ENCODE measurements around the gene CREB3L2.

CREB3L2 gene

GRCh38 chr7:137992550-137993394, 9.1 kb downstream of the CREB3L2 start:
- H3K9me3 ChIP-seq (ENCODE audit: control insufficient read depth in 5 of 5, low read length in 5 of 5) = no peaks in the 10 kb centered on the region
- H3K4me1 ChIP-seq (ENCODE audit: control insufficient read depth in 5 of 5, insufficient read depth in 5 of 5, low read length in 5 of 5) = peaks cover 12 to 83% (median 77%) of the 10 kb centered on the region in 5 donors
- H3K9ac ChIP-seq (ENCODE audit: low read length in 5 of 5) = peak overlapping the region; percentile 4 to 83 (median 40)
- H3K27me3 ChIP-seq (ENCODE audit: control insufficient read depth in 5 of 5, insufficient read depth in 4 of 5, low read length in 5 of 5) = no peaks in the 10 kb centered on the region
- peak overlapping the region; percentile 97 for H3K27ac ChIP-seq (ENCODE audit: low read depth, low read length)
- no peaks in the 10 kb centered on the region for H3K36me3 ChIP-seq (ENCODE audit: control insufficient read depth in 5 of 5, insufficient read depth in 5 of 5, low read length in 5 of 5)
- peak overlapping the region; percentile 4 to 36 (median 12) for H3K4me3 ChIP-seq (ENCODE audit: low read depth in 1 of 5, low read length in 5 of 5)

DNA sequence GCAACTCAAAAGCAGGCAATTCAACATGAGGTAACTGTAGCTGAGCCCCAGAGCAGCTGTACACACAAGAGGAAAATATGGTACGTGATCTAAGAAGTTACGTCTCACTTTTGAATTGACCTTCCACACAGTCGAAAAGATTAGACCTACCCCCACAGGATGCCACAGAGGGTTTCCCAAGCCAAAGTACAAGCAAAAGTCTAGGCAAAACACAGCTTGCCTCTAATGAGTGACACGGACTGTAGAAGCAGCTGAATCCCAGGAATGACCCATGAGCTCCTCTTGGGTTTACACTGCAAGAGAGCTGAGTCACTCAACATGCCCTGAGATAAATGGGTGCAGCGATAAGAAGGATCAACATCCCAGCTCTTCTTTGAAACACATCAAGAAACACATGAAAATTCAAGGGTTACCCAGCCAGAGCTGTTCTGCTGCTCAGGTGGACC, 9.8 kb downstream of the CREB3L2 start:
- H3K27ac ChIP-seq (ENCODE audit: low read depth, low read length) = peak overlapping the region; percentile 97
- no peaks in the 10 kb centered on the region for H3K27me3 ChIP-seq (ENCODE audit: control insufficient read depth in 5 of 5, insufficient read depth in 4 of 5, low read length in 5 of 5)
- peak overlapping the region in 4 of 5 donors; percentile 6 to 36 (median 14) for H3K4me3 ChIP-seq (ENCODE audit: low read depth in 1 of 5, low read length in 5 of 5)
- peaks cover 12 to 87% (median 77%) of the 10 kb centered on the region in 5 donors for H3K4me1 ChIP-seq (ENCODE audit: control insufficient read depth in 5 of 5, insufficient read depth in 5 of 5, low read length in 5 of 5)
- no peaks in the 10 kb centered on the region for H3K36me3 ChIP-seq (ENCODE audit: control insufficient read depth in 5 of 5, insufficient read depth in 5 of 5, low read length in 5 of 5)
- H3K9me3 ChIP-seq (ENCODE audit: control insufficient read depth in 5 of 5, low read length in 5 of 5) = no peaks in the 10 kb centered on the region
- H3K9ac ChIP-seq (ENCODE audit: low read length in 5 of 5) = peak overlapping the region in 4 of 5 donors; percentile 3 to 70 (median 5)

DNA sequence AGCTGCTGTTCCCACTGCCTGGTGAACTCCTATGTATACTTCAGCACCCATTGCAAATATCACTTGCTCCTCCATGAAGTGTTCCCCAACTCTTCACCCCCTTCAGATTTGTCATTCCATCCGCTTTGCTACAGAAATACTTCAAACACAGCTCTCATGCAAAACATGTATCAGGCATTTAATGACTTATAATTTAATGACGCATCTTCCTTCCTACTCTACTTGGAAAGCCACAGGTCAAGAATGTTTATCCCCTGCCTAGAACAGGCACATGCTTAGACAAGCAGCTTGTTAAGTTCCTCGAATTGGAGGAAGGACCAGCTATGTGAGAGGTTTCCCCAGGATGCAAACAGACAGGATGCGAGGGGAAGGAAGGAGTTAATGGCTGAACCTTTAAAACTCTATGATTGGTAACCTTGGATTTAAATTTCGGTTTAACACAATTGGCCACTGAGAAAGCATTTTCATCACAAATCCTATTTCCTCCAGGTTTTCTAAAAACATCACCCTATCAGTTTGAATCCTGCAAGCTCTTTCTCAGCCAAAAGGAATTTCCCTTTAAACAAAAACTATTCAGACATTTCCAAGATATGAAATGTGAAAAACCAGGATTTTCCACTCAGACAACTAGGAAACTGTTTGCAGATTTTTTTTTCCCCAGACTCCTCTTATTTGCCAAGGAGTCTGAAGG, 11.5 kb downstream of the CREB3L2 start:
- peak overlapping the region in 1 of 5 donors; percentile 49 for H3K4me3 ChIP-seq (ENCODE audit: low read depth in 1 of 5, low read length in 5 of 5)
- H3K36me3 ChIP-seq (ENCODE audit: control insufficient read depth in 5 of 5, insufficient read depth in 5 of 5, low read length in 5 of 5) = no peaks in the 10 kb centered on the region
- peak overlapping the region; percentile 97 for H3K27ac ChIP-seq (ENCODE audit: low read depth, low read length)
- no peak overlapping the region for H3K9ac ChIP-seq (ENCODE audit: low read length in 5 of 5)
- no peaks in the 10 kb centered on the region for H3K27me3 ChIP-seq (ENCODE audit: control insufficient read depth in 5 of 5, insufficient read depth in 4 of 5, low read length in 5 of 5)
- no peaks in the 10 kb centered on the region for H3K9me3 ChIP-seq (ENCODE audit: control insufficient read depth in 5 of 5, low read length in 5 of 5)
- H3K4me1 ChIP-seq (ENCODE audit: control insufficient read depth in 5 of 5, insufficient read depth in 5 of 5, low read length in 5 of 5) = peaks cover 16 to 83% (median 74%) of the 10 kb centered on the region in 5 donors

GRCh38 chr7:137989590-137989989, 12.3 kb downstream of the CREB3L2 start:
- Histone ChIP-seq H3K36me3 (ENCODE audit: control insufficient read depth in 5 of 5, insufficient read depth in 5 of 5, low read length in 5 of 5) (no peaks in the 10 kb centered on the region), H3K27ac (ENCODE audit: low read depth, low read length) (peak overlapping the region; percentile 97), H3K9ac (ENCODE audit: low read length in 5 of 5) (peak overlapping the region in 2 of 5 donors; percentile 30 to 33), H3K9me3 (ENCODE audit: control insufficient read depth in 5 of 5, low read length in 5 of 5) (no peaks in the 10 kb centered on the region), H3K4me3 (ENCODE audit: low read depth in 1 of 5, low read length in 5 of 5) (no peak overlapping the region), H3K27me3 (ENCODE audit: control insufficient read depth in 5 of 5, insufficient read depth in 4 of 5, low read length in 5 of 5) (no peaks in the 10 kb centered on the region), H3K4me1 (ENCODE audit: control insufficient read depth in 5 of 5, insufficient read depth in 5 of 5, low read length in 5 of 5) (peaks cover 20 to 87% (median 79%) of the 10 kb centered on the region in 5 donors)

DNA sequence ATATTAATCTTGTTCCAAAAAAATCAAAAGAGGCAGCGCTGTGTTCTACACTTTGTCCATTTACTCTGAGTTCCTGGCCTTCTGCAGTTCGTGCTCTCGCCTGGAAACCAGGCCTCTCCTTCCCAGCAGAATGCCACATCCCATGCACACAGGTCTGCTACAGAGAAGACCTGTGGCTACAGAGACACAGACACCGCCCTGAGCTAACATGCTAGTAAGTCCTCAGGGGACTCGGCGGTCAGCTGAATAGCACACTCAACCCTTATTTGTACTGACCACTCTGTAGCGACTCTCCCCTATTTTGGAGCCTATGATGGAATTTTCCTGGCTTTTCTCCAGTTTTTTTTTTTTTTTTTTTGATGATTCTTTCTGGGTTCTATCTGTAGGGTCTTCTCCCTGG, 12.8 kb downstream of the CREB3L2 start:
- peak overlapping the region; percentile 97 for H3K27ac ChIP-seq (ENCODE audit: low read depth, low read length)
- no peaks in the 10 kb centered on the region for H3K36me3 ChIP-seq (ENCODE audit: control insufficient read depth in 5 of 5, insufficient read depth in 5 of 5, low read length in 5 of 5)
- H3K27me3 ChIP-seq (ENCODE audit: control insufficient read depth in 5 of 5, insufficient read depth in 4 of 5, low read length in 5 of 5) = no peaks in the 10 kb centered on the region
- no peaks in the 10 kb centered on the region for H3K9me3 ChIP-seq (ENCODE audit: control insufficient read depth in 5 of 5, low read length in 5 of 5)
- peak overlapping the region in 2 of 5 donors; percentile 30 to 33 for H3K9ac ChIP-seq (ENCODE audit: low read length in 5 of 5)
- peak overlapping the region in 1 of 5 donors; percentile 4 for H3K4me3 ChIP-seq (ENCODE audit: low read depth in 1 of 5, low read length in 5 of 5)
- peaks cover 22 to 90% (median 82%) of the 10 kb centered on the region in 5 donors for H3K4me1 ChIP-seq (ENCODE audit: control insufficient read depth in 5 of 5, insufficient read depth in 5 of 5, low read length in 5 of 5)

GRCh38 chr7:137987968-137988367, 13.9 kb downstream of the CREB3L2 start:
- peak overlapping the region; percentile 65 for H3K27ac ChIP-seq (ENCODE audit: low read depth, low read length)
- peak overlapping the region in 1 of 5 donors; percentile 21 for H3K9ac ChIP-seq (ENCODE audit: low read length in 5 of 5)

GRCh38 chr7:137987563-137987962, 14.3 kb downstream of the CREB3L2 start:
- peaks cover 24 to 87% (median 80%) of the 10 kb centered on the region in 5 donors for H3K4me1 ChIP-seq (ENCODE audit: control insufficient read depth in 5 of 5, insufficient read depth in 5 of 5, low read length in 5 of 5)
- H3K9me3 ChIP-seq (ENCODE audit: control insufficient read depth in 5 of 5, low read length in 5 of 5) = no peaks in the 10 kb centered on the region
- H3K36me3 ChIP-seq (ENCODE audit: control insufficient read depth in 5 of 5, insufficient read depth in 5 of 5, low read length in 5 of 5) = no peaks in the 10 kb centered on the region
- H3K27ac ChIP-seq (ENCODE audit: low read depth, low read length) = peak overlapping the region; percentile 65
- no peaks in the 10 kb centered on the region for H3K27me3 ChIP-seq (ENCODE audit: control insufficient read depth in 5 of 5, insufficient read depth in 4 of 5, low read length in 5 of 5)
- no peak overlapping the region for H3K4me3 ChIP-seq (ENCODE audit: low read depth in 1 of 5, low read length in 5 of 5)
- H3K9ac ChIP-seq (ENCODE audit: low read length in 5 of 5) = peak overlapping the region in 1 of 5 donors; percentile 5

More at GRCh38 chr7:137987968-137988367, 13.9 kb downstream of the CREB3L2 start:
- H3K36me3 ChIP-seq (ENCODE audit: control insufficient read depth in 5 of 5, insufficient read depth in 5 of 5, low read length in 5 of 5) = no peaks in the 10 kb centered on the region
- no peaks in the 10 kb centered on the region for H3K27me3 ChIP-seq (ENCODE audit: control insufficient read depth in 5 of 5, insufficient read depth in 4 of 5, low read length in 5 of 5)
- H3K4me1 ChIP-seq (ENCODE audit: control insufficient read depth in 5 of 5, insufficient read depth in 5 of 5, low read length in 5 of 5) = peaks cover 27 to 90% (median 84%) of the 10 kb centered on the region in 5 donors
- no peaks in the 10 kb centered on the region for H3K9me3 ChIP-seq (ENCODE audit: control insufficient read depth in 5 of 5, low read length in 5 of 5)
- no peak overlapping the region for H3K4me3 ChIP-seq (ENCODE audit: low read depth in 1 of 5, low read length in 5 of 5)

DNA sequence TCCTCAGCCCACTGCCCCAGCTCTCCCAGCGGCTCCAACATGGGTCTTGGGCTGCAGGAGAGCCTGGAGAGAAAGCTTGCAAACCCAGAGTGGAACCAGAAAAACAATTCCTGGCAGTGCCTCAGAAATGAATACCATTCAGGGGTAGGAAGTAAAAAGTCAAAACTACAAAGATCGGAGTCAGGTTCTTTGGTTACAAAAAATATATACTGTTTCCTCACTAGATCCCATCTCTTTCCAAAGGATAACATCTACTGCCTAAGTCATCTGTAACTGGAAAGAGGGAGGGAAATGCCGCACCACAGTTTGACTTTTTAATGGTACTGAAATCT, 14.9 kb downstream of the CREB3L2 start:
- H3K27me3 ChIP-seq (ENCODE audit: control insufficient read depth in 5 of 5, insufficient read depth in 4 of 5, low read length in 5 of 5) = no peaks in the 10 kb centered on the region
- H3K4me3 ChIP-seq (ENCODE audit: low read depth in 1 of 5, low read length in 5 of 5) = no peak overlapping the region
- H3K4me1 ChIP-seq (ENCODE audit: control insufficient read depth in 5 of 5, insufficient read depth in 5 of 5, low read length in 5 of 5) = peaks cover 18 to 81% (median 76%) of the 10 kb centered on the region in 5 donors
- peak overlapping the region; percentile 65 for H3K27ac ChIP-seq (ENCODE audit: low read depth, low read length)
- no peaks in the 10 kb centered on the region for H3K9me3 ChIP-seq (ENCODE audit: control insufficient read depth in 5 of 5, low read length in 5 of 5)
- no peaks in the 10 kb centered on the region for H3K36me3 ChIP-seq (ENCODE audit: control insufficient read depth in 5 of 5, insufficient read depth in 5 of 5, low read length in 5 of 5)
- H3K9ac ChIP-seq (ENCODE audit: low read length in 5 of 5) = no peak overlapping the region

DNA sequence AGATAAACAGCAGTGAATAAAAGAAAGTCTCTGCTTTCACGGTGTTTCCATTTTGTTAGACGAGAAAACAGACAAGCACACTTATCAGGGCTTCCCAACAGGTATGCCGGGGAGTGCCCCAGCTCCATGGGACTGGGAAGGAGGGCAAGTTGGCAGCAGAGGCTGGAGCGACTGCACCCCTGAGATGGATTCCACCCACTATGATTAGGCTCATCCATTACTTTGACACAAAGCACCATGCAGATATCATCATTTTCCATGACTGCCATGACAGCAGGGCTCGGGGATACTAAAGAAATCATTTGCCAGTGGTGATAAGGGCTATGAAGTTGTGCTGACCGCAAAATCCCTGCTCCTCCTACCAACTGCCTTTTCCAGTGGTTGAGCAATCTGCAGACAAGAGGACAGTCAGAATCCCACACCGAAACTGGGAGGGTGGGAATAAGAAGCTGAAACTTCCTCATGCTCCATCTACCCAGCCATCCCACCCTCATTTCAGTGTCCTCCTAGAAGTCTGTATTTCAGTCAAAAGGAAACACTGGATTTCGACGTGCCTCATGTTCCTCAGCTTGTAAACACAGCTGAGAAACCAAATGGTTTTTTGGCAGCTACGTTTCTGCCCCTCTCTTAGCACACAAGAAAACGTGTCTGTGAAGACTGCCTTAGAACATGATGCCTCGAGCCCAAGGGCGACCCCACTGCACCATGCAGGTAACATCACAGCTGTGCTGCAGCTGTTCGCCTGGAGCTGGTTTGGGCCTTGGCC, 15.5 kb downstream of the CREB3L2 start:
- H3K9me3 ChIP-seq (ENCODE audit: control insufficient read depth in 5 of 5, low read length in 5 of 5) = no peaks in the 10 kb centered on the region
- peak overlapping the region in 2 of 5 donors; percentile 14 to 21 for H3K9ac ChIP-seq (ENCODE audit: low read length in 5 of 5)
- H3K4me3 ChIP-seq (ENCODE audit: low read depth in 1 of 5, low read length in 5 of 5) = no peak overlapping the region
- H3K36me3 ChIP-seq (ENCODE audit: control insufficient read depth in 5 of 5, insufficient read depth in 5 of 5, low read length in 5 of 5) = no peaks in the 10 kb centered on the region
- H3K4me1 ChIP-seq (ENCODE audit: control insufficient read depth in 5 of 5, insufficient read depth in 5 of 5, low read length in 5 of 5) = peaks cover 18 to 82% (median 77%) of the 10 kb centered on the region in 5 donors
- H3K27me3 ChIP-seq (ENCODE audit: control insufficient read depth in 5 of 5, insufficient read depth in 4 of 5, low read length in 5 of 5) = no peaks in the 10 kb centered on the region
- peak overlapping the region; percentile 65 for H3K27ac ChIP-seq (ENCODE audit: low read depth, low read length)
